ENCODE results near the gene IPO8.
A peak's percentile ranks its signal among the peaks of the same experiment; 100 is the strongest.

Gene IPO8

GRCh38 chr12:30695199-30696102, at the start of gene IPO8:
TSS of gene IPO8 (minus strand) at chr12:30695869. CDS start at chr12:30695647, 222 bp downstream.
- DNase-seq: peak; percentile 86 to 92

GRCh38 chr12:30744321-30744720, 48.7 kb upstream of the IPO8 start:
- no peak for DNase-seq

GRCh38 chr12:30740274-30740673, 44.6 kb upstream of the IPO8 start:
- no peak for DNase-seq

GRCh38 chr12:30739020-30739419, 43.4 kb upstream of the IPO8 start:
- no peak for DNase-seq

- peak in 1 of 2 donors; percentile 13 for DNase-seq
Observed at GRCh38 chr12:30732954-30733637, 37.4 kb upstream of the IPO8 start.

GRCh38 chr12:30730011-30730410, 34.3 kb upstream of the IPO8 start:
- DNase-seq: no peak

GRCh38 chr12:30729547-30729946, 33.9 kb upstream of the IPO8 start:
- DNase-seq: no peak

- no peak for DNase-seq
Observed at GRCh38 chr12:30726647-30727046, 31.0 kb upstream of the IPO8 start.

- DNase-seq: no peak
Observed at GRCh38 chr12:30725739-30726138, 30.1 kb upstream of the IPO8 start.

GRCh38 chr12:30719060-30719459, 23.4 kb upstream of the IPO8 start:
- DNase-seq: no peak

- DNase-seq: no peak
Observed at GRCh38 chr12:30707613-30708342, 12.1 kb upstream of the IPO8 start.

- DNase-seq: no peak
Observed at GRCh38 chr12:30706476-30706875, 10.8 kb upstream of the IPO8 start.

GRCh38 chr12:30701056-30701455, 5.4 kb upstream of the IPO8 start:
- DNase-seq: no peak

- no peak for DNase-seq
Observed at GRCh38 chr12:30700216-30700900, 4.7 kb upstream of the IPO8 start.

- no peak for DNase-seq
Observed at GRCh38 chr12:30698346-30698745, 2.7 kb upstream of the IPO8 start.

GRCh38 chr12:30696943-30697342, 1.3 kb upstream of the IPO8 start:
- DNase-seq: no peak

- no peak for DNase-seq
Observed at GRCh38 chr12:30696486-30696885, 817 bp upstream of the IPO8 start.

GRCh38 chr12:30696103-30696408, 387 bp upstream of the IPO8 start:
- no peak for DNase-seq

- DNase-seq: no peak
Observed at GRCh38 chr12:30694412-30695198, 1.1 kb downstream of the IPO8 start.

- no peak for DNase-seq
Observed at GRCh38 chr12:30692470-30692869, 3.2 kb downstream of the IPO8 start.

- DNase-seq: no peak
Observed at GRCh38 chr12:30691122-30691879, 4.4 kb downstream of the IPO8 start.

Measured in hippocampal formation (tissue), 2 donors.